K562 (cell line): ENCODE results near the gene SLC6A9. TPM values are rescaled to one million over a fixed set of nuclear protein-coding genes. Genes with fewer than 3 reads are reported as not detected.
A peak's percentile ranks its signal among the peaks of the same experiment; 100 is the strongest.

Experiments
- CHD2 ChIP-seq: IDR thresholded peaks from 2 replicates; pipeline ENCODE4 v1.6.1; 2011; ENCODE audit warnings: low read depth, low read length
- FOXP1 ChIP-seq: sonication (generic); formaldehyde crosslinking; IDR thresholded peaks from 2 replicates; pipeline ENCODE4 v1.8.0; 2022; ENCODE audit warnings: mild to moderate bottlenecking, missing genetic modification reagents
- ILF3 ChIP-seq: fragments of 450-650 bp; IDR thresholded peaks from 2 replicates; pipeline ENCODE4 v1.6.1; 2018; ENCODE audit warnings: antibody characterized with exemption, mild to moderate bottlenecking, moderate library complexity, borderline replicate concordance
- IRF1 ChIP-seq: sonication (generic); formaldehyde crosslinking; IDR thresholded peaks from 2 replicates; pipeline ENCODE4 v1.8.0; 2022; ENCODE audit warnings: missing genetic modification reagents, mild to moderate bottlenecking, borderline replicate concordance
- MCM2 ChIP-seq: fragments of 450-650 bp; IDR thresholded peaks from 2 replicates; pipeline ENCODE4 v1.6.1; 2017; ENCODE audit warnings: low read depth, mild to moderate bottlenecking
- MEIS2 ChIP-seq: fragments of 450-650 bp; IDR thresholded peaks from 2 replicates; pipeline ENCODE4 v1.6.1; 2014; ENCODE audit warnings: mild to moderate bottlenecking; ENCODE audit not compliant: partially characterized antibody
- NEUROD1 ChIP-seq: fragments of 150-350 bp; IDR thresholded peaks from 2 replicates; pipeline ENCODE4 v1.6.1; 2014; ENCODE audit warnings: borderline replicate concordance, low read length, low read depth; ENCODE audit not compliant: partially characterized antibody
- NR1H2 ChIP-seq: sonication (generic); formaldehyde crosslinking; IDR thresholded peaks from 2 replicates; pipeline ENCODE4 v1.4.0; 2020; ENCODE audit warnings: mild to moderate bottlenecking, missing genetic modification reagents
- NUFIP1 ChIP-seq: fragments of 450-650 bp; IDR thresholded peaks from 2 replicates; pipeline ENCODE4 v1.6.1; 2018; ENCODE audit not compliant: partially characterized antibody
- PHB2 ChIP-seq: fragments of 450-650 bp; IDR thresholded peaks from 2 replicates; pipeline ENCODE4 v1.6.1; 2017; ENCODE audit warnings: low read depth
- ZBTB8A ChIP-seq: fragments of 450-650 bp; IDR thresholded peaks from 2 replicates; pipeline ENCODE4 v1.6.1; 2018; ENCODE audit warnings: mild to moderate bottlenecking, moderate library complexity; ENCODE audit not compliant: partially characterized antibody
- ZNF518B ChIP-seq: fragments of 250-450 bp; sonication (Bioruptor Pico); IDR thresholded peaks from 2 replicates; pipeline ENCODE4 v1.5.0; 2021; ENCODE audit warnings: mild to moderate bottlenecking, moderate library complexity
- ZNF589 ChIP-seq: fragments of 200-800 bp; sonication (Bioruptor generic); IDR thresholded peaks from 2 replicates; pipeline ENCODE4 v1.6.1; 2016; ENCODE audit warnings: low read depth, missing genetic modification characterization, missing compliant biosample characterization
- polyA plus RNA-seq, 8 experiments: library from polyadenylated mRNA; depleted of rRNA in 4 of 8; stranded (reverse) in 5 of 8; unstranded in 3 of 8; fragments of >200 nt; fragmentation: Nextera tagmentation in 2 of 8; fragmentation: Illumina TruSeq in 1 of 8; extraction: Ambion mirVana in 2 of 8; extraction: Trizol in 1 of 8; gene quantifications; 2 replicates each; pipeline versions ENCODE4 v1.2.1 to v1.2.3, GENCODE V29; 2011 to 2014; ENCODE audit warnings: inconsistent platforms in 1 of 8, missing spikeins in 1 of 8
- total RNA-seq, 7 experiments: library from RNA; depleted of rRNA in 6 of 7; stranded (reverse); fragments of >200 nt in 6 of 7; fragmentation: Illumina TruSeq in 2 of 7; extraction: Trizol in 2 of 7; gene quantifications; 2 replicates each; pipeline versions ENCODE4 v1.2.1 to v1.2.3, GENCODE V29; 2011 to 2021; ENCODE audit warnings: low replicate concordance in 1 of 7
- TF ChIP-seq, protein P1 (sequence below): sonication (generic); formaldehyde crosslinking; IDR thresholded peaks from 2 replicates; pipeline ENCODE4 v1.8.0; 2022; ENCODE audit warnings: mild to moderate bottlenecking, missing genetic modification reagents, borderline replicate concordance
- TF ChIP-seq, protein P2 (sequence below): sonication (generic); formaldehyde crosslinking; IDR thresholded peaks from 2 replicates; pipeline ENCODE4 v1.8.0; 2022; ENCODE audit warnings: mild to moderate bottlenecking, missing genetic modification reagents

Gene SLC6A9
- total and polyA plus RNA-seq, 9 of the 15 experiments (the other 6 are each of a cell fraction or from before 2014, with no cell fraction given): 0.17 to 18.7 (median 2.9) TPM

DNA sequence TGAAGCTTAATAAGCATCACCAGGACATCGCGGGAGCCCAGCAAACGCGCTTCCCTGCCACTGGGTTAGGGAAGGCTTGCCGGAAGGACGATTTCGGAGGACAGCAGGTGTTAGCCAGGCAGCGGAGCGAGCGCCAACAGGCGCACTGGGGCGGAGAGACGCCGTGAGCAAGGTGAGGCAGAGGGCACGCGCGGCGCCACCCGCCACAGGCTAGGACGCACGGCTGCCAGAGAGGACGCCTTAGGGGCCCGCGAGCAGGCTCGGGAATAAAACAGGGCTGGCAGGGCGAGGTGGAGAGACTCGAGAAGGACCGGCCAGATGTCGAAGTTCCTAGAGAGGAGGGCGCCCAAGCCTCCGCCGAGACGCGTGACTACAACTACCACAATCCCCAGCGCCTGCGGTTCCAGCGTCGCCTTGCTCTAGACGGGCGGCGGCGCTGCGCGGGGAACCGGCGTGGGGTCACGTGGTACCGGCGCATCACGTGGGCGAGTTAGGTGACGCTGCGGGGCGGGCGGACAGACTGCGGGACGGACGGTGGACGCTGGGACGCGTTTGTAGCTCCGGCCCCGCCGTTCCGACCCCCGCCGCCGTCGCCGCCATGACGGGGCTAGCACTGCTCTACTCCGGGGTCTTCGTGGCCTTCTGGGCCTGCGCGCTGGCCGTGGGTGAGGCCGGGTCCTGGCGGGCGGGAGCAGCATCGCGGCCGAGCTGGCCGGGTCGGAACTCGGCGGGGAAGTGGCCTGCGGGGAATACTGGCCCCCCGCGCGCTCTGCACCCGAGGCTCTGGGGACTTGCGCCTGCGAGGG is 56.6 kb downstream of the SLC6A9 start, which contains the start of gene ATP6V0B (continued):
- TF ChIP-seq ZNF518B (CRISPR knock-in tag): no peak
- no peak for TF ChIP-seq MCM2
- TF ChIP-seq NUFIP1: no peak
- TF ChIP-seq, protein P1, sequence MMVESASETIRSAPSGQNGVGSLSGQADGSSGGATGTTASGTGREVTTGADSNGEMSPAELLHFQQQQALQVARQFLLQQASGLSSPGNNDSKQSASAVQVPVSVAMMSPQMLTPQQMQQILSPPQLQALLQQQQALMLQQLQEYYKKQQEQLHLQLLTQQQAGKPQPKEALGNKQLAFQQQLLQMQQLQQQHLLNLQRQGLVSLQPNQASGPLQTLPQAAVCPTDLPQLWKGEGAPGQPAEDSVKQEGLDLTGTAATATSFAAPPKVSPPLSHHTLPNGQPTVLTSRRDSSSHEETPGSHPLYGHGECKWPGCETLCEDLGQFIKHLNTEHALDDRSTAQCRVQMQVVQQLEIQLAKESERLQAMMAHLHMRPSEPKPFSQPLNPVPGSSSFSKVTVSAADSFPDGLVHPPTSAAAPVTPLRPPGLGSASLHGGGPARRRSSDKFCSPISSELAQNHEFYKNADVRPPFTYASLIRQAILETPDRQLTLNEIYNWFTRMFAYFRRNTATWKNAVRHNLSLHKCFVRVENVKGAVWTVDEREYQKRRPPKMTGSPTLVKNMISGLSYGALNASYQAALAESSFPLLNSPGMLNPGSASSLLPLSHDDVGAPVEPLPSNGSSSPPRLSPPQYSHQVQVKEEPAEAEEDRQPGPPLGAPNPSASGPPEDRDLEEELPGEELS (CRISPR knock-in tag): 0 out of 2 replicates have a peak, but pooled peaks have one; percentile 24
- TF ChIP-seq, protein P2, sequence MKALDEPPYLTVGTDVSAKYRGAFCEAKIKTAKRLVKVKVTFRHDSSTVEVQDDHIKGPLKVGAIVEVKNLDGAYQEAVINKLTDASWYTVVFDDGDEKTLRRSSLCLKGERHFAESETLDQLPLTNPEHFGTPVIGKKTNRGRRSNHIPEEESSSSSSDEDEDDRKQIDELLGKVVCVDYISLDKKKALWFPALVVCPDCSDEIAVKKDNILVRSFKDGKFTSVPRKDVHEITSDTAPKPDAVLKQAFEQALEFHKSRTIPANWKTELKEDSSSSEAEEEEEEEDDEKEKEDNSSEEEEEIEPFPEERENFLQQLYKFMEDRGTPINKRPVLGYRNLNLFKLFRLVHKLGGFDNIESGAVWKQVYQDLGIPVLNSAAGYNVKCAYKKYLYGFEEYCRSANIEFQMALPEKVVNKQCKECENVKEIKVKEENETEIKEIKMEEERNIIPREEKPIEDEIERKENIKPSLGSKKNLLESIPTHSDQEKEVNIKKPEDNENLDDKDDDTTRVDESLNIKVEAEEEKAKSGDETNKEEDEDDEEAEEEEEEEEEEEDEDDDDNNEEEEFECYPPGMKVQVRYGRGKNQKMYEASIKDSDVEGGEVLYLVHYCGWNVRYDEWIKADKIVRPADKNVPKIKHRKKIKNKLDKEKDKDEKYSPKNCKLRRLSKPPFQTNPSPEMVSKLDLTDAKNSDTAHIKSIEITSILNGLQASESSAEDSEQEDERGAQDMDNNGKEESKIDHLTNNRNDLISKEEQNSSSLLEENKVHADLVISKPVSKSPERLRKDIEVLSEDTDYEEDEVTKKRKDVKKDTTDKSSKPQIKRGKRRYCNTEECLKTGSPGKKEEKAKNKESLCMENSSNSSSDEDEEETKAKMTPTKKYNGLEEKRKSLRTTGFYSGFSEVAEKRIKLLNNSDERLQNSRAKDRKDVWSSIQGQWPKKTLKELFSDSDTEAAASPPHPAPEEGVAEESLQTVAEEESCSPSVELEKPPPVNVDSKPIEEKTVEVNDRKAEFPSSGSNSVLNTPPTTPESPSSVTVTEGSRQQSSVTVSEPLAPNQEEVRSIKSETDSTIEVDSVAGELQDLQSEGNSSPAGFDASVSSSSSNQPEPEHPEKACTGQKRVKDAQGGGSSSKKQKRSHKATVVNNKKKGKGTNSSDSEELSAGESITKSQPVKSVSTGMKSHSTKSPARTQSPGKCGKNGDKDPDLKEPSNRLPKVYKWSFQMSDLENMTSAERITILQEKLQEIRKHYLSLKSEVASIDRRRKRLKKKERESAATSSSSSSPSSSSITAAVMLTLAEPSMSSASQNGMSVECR (CRISPR knock-in tag): peak; percentile 85; the same call in 1 of the 2 replicates
- TF ChIP-seq IRF1 (CRISPR knock-in tag): no peak
- TF ChIP-seq NEUROD1: no peak
- peak; percentile 90 for TF ChIP-seq FOXP1 (CRISPR knock-in tag)
- TF ChIP-seq ILF3: no peak
- no peak for TF ChIP-seq ZBTB8A
- TF ChIP-seq ZNF589 (CRISPR knock-in tag): peak; percentile 57; the same call in 1 of the 2 replicates
- no peak for TF ChIP-seq NR1H2
- no peak for TF ChIP-seq CHD2
- TF ChIP-seq MEIS2: peak; percentile 30
- no peak for TF ChIP-seq PHB2
